Liver (tissue), 9 donors: ENCODE measurements around the gene CFAP45. TPM values are rescaled to one million over a fixed set of nuclear protein-coding genes. Genes with fewer than 3 reads are reported as not detected.

Experiments used
- DNase-seq: peaks from one replicate; pipeline ENCODE4 v3.0.0-alpha.2; 2017; ENCODE audit warnings: low spot score
- H3K27ac ChIP-seq, 2 donors: one replicate each; pipeline ENCODE4 v1.7.0; 2013; ENCODE audit warnings: inconsistent platforms in 2 of 2, low read length in 2 of 2, control low read depth in 1 of 2, low read depth in 1 of 2, mild to moderate bottlenecking in 1 of 2
- H3K27me3 ChIP-seq, 4 donors: one replicate each; pipeline versions ENCODE4 v1.6.1 to v1.7.0; 2013; ENCODE audit warnings: low read length in 3 of 4, inconsistent platforms in 1 of 4, mild to moderate bottlenecking in 1 of 4, moderate library complexity in 1 of 4; ENCODE audit not compliant: control insufficient read depth in 4 of 4, insufficient read depth in 4 of 4
- H3K36me3 ChIP-seq, 4 donors: one replicate each; pipeline versions ENCODE4 v1.6.1 to v1.7.0; 2013; ENCODE audit warnings: low read length in 3 of 4, mild to moderate bottlenecking in 3 of 4, low read depth in 1 of 4, moderate library complexity in 1 of 4; ENCODE audit not compliant: control insufficient read depth in 4 of 4, insufficient read depth in 3 of 4
- H3K4me1 ChIP-seq, 4 donors: one replicate each; pipeline versions ENCODE4 v1.6.1 to v1.7.0; 2013; ENCODE audit warnings: low read length in 3 of 4, mild to moderate bottlenecking in 3 of 4, moderate library complexity in 1 of 4; ENCODE audit not compliant: control insufficient read depth in 4 of 4, insufficient read depth in 4 of 4
- H3K4me3 ChIP-seq, 3 donors: one replicate each; pipeline versions ENCODE4 v1.6.1 to v1.7.0; 2013; ENCODE audit warnings: low read length in 3 of 3, control low read depth in 1 of 3, low read depth in 1 of 3, mild to moderate bottlenecking in 1 of 3
- H3K9ac ChIP-seq, 2 donors: one replicate each; pipeline ENCODE4 v1.7.0; 2013; ENCODE audit warnings: low read length in 2 of 2, mild to moderate bottlenecking in 2 of 2, moderate library complexity in 2 of 2, control low read depth in 1 of 2, low read depth in 1 of 2
- H3K9me3 ChIP-seq, 4 donors: one replicate each; pipeline versions ENCODE4 v1.6.1 to v1.7.0; 2013; ENCODE audit warnings: low read length in 3 of 4; ENCODE audit not compliant: control insufficient read depth in 4 of 4
- ATF3 ChIP-seq: IDR thresholded peaks from 2 replicates; pipeline ENCODE4 v1.6.1; 2016; ENCODE audit warnings: antibody characterized with exemption
- EGR1 ChIP-seq, 2 donors: IDR thresholded peaks; 2 replicates each; pipeline ENCODE4 v1.6.1; 2016 to 2018; ENCODE audit warnings: antibody characterized with exemption in 2 of 2, low read depth in 2 of 2
- FOXA1 ChIP-seq: IDR thresholded peaks from 2 replicates; pipeline ENCODE4 v1.6.1; 2016; ENCODE audit warnings: antibody characterized with exemption
- FOXA2 ChIP-seq: IDR thresholded peaks from 2 replicates; pipeline ENCODE4 v1.6.1; 2016; ENCODE audit warnings: antibody characterized with exemption
- GABPA ChIP-seq, 2 donors: IDR thresholded peaks in 1 of 2; conservative IDR thresholded peaks in 1 of 2; 2 replicates each; pipeline ENCODE4 v1.6.1; 2016; ENCODE audit warnings: antibody characterized with exemption in 2 of 2, mild to moderate bottlenecking in 1 of 2, moderate library complexity in 1 of 2
- HNF4A ChIP-seq, 2 donors: conservative IDR thresholded peaks; 2 replicates each; pipeline ENCODE4 v1.6.1; 2016; ENCODE audit warnings: antibody characterized with exemption in 2 of 2, mild to moderate bottlenecking in 2 of 2
- JUND ChIP-seq, 2 donors: IDR thresholded peaks; 2 replicates each; pipeline ENCODE4 v1.6.1; 2016; ENCODE audit warnings: antibody characterized with exemption in 2 of 2
- MAX ChIP-seq: IDR thresholded peaks from 2 replicates; pipeline ENCODE4 v1.6.1; 2016; ENCODE audit warnings: antibody characterized with exemption
- NR2F2 ChIP-seq: IDR thresholded peaks from 2 replicates; pipeline ENCODE4 v1.6.1; 2016; ENCODE audit warnings: antibody characterized with exemption
- RAD21 ChIP-seq, 2 donors: IDR thresholded peaks; 2 replicates each; pipeline ENCODE4 v1.6.1; 2016; ENCODE audit warnings: antibody characterized with exemption in 2 of 2, mild to moderate bottlenecking in 2 of 2
- REST ChIP-seq: IDR thresholded peaks from 2 replicates; pipeline ENCODE4 v1.6.1; 2016; ENCODE audit warnings: antibody characterized with exemption, mild to moderate bottlenecking
- RXRA ChIP-seq, 2 donors: IDR thresholded peaks; 2 replicates each; pipeline ENCODE4 v1.6.1; 2017 to 2018; ENCODE audit warnings: antibody characterized with exemption in 2 of 2, mild to moderate bottlenecking in 1 of 2
- SP1 ChIP-seq: IDR thresholded peaks from 2 replicates; pipeline ENCODE4 v1.6.1; 2018; ENCODE audit warnings: antibody characterized with exemption, mild to moderate bottlenecking
- TAF1 ChIP-seq: conservative IDR thresholded peaks from 2 replicates; pipeline ENCODE4 v1.6.1; 2016; ENCODE audit warnings: antibody characterized with exemption, mild to moderate bottlenecking
- YY1 ChIP-seq: IDR thresholded peaks from 2 replicates; pipeline ENCODE4 v1.6.1; 2016; ENCODE audit warnings: antibody characterized with exemption, mild to moderate bottlenecking
- ZBTB33 ChIP-seq: IDR thresholded peaks from 2 replicates; pipeline ENCODE4 v1.6.1; 2016; ENCODE audit warnings: antibody characterized with exemption
- WGBS: extraction: QIAGEN DNeasy Blood & Tissue Kit; methylation state at CpG from one replicate; pipeline ENCODE4 v1.1.7; 2013; 5-methylcytosine and 5-hydroxymethylcytosine counted together
- polyA plus RNA-seq, 2 donors: library from polyadenylated mRNA; stranded (reverse) in 1 of 2; unstranded in 1 of 2; fragments of 200-250 nt in 1 of 2; fragments of >200 nt in 1 of 2; fragmentation: Nextera tagmentation in 1 of 2; extraction: Ambion mirVana in 1 of 2; gene quantifications; one replicate each; pipeline versions ENCODE4 v1.2.1 to v1.2.3, GENCODE V29; 2013 to 2015
- total RNA-seq, 2 donors: library from RNA; depleted of rRNA; stranded (reverse); fragments of >200 nt; gene quantifications; one replicate each; pipeline ENCODE4 v1.2.3, GENCODE V29; 2014
- donor health status: healthy.
- donor health status: healthy.
- donor health status: healthy.
- donor health status: healthy.
- donor health status: healthy.

Gene CFAP45
- total and polyA plus RNA-seq, 4 donors, result 0.03 to 0.24 TPM; not detected in 2

GRCh38 chr1:159835862-159836525 lies 64.0 kb downstream of the CFAP45 start:
- 85% methylated on average over 8 of the region's 8 CpGs for WGBS
- Histone ChIP-seq H3K9me3 (no peaks in the 10 kb centered on the region), H3K27ac (no peak overlapping the region), H3K9ac (no peak overlapping the region), H3K27me3 (no peaks in the 10 kb centered on the region), H3K4me3 (no peak overlapping the region), H3K36me3 (no peaks in the 10 kb centered on the region), H3K4me1 (no peaks in the 10 kb centered on the region)
- DNase-seq, result no peak
- TF ChIP-seq FOXA2 (no peak), HNF4A (conservative IDR thresholded peaks at IDR 0.05) (no peak), FOXA1 (no peak), ZBTB33 (no peak), YY1 (no peak), RAD21 (IDR thresholded peaks at IDR 0.05) (peak; percentile 30 to 34), NR2F2 (no peak)

- no peaks in the 10 kb centered on the region for H3K9me3 ChIP-seq
- no peaks in the 10 kb centered on the region for H3K36me3 ChIP-seq
- H3K4me3 ChIP-seq, result no peak overlapping the region
- no peaks in the 10 kb centered on the region for H3K4me1 ChIP-seq
- WGBS, result 79% methylated on average over 3 of the region's 3 CpGs
- DNase-seq, result no peak
- no peak overlapping the region for H3K9ac ChIP-seq
- H3K27me3 ChIP-seq, result no peaks in the 10 kb centered on the region
- no peak overlapping the region for H3K27ac ChIP-seq
- TF ChIP-seq RXRA (IDR thresholded peaks at IDR 0.05) (no peak), HNF4A (conservative IDR thresholded peaks at IDR 0.05) (no peak), FOXA2 (no peak), SP1 (no peak), JUND (IDR thresholded peaks at IDR 0.05) (no peak), EGR1 (IDR thresholded peaks at IDR 0.05; ENCODE audit: low read depth in 2 of 2) (no peak), ATF3 (no peak), FOXA1 (no peak), MAX (no peak), REST (no peak), RAD21 (IDR thresholded peaks at IDR 0.05) (no peak), TAF1 (no peak), ZBTB33 (no peak), GABPA (IDR thresholded peaks at IDR 0.05 in 1 of 2, conservative IDR thresholded peaks at IDR 0.05 in 1 of 2) (no peak), YY1 (no peak)
Measured at GRCh38 chr1:159835356-159835755, 64.6 kb downstream of the CFAP45 start.
